CD14-positive monocyte (primary cell): ENCODE results near the gene SPEN. TPM values are rescaled to one million over a fixed set of nuclear protein-coding genes. Genes with fewer than 3 reads are reported as not detected.

Experiments
- DNase-seq, 3 donors: peaks; one replicate each; pipeline ENCODE4 v3.0.0-alpha.2; 2011 to 2022
- H2AFZ ChIP-seq: 2 replicates; pipeline ENCODE4 v1.6.0; 2012; ENCODE audit warnings: mild to moderate bottlenecking, low read depth, low read length, inconsistent platforms; ENCODE audit not compliant: insufficient read depth, poor library complexity, severe bottlenecking
- H3K27ac ChIP-seq, 2 donors: 1 replicate in 1 of 2; 2 replicates in 1 of 2; pipeline ENCODE4 v1.5.1; 2012 to 2013; ENCODE audit warnings: low read length in 2 of 2, control low read depth in 1 of 2, inconsistent platforms in 1 of 2, low read depth in 1 of 2, mild to moderate bottlenecking in 1 of 2
- H3K27me3 ChIP-seq, 2 donors: one replicate each; pipeline versions ENCODE4 v1.6.0 to v1.6.1; 2011 to 2013; ENCODE audit warnings: low read length in 2 of 2; ENCODE audit not compliant: control insufficient read depth in 2 of 2, insufficient read depth in 2 of 2
- H3K36me3 ChIP-seq, 2 donors: replicated peaks in 1 of 2; 1 replicate in 1 of 2; 2 replicates in 1 of 2; pipeline versions ENCODE4 v1.5.1 to v1.6.1; 2012 to 2013; ENCODE audit warnings: low read length in 2 of 2, control low read depth in 1 of 2, inconsistent platforms in 1 of 2, mild to moderate bottlenecking in 1 of 2; ENCODE audit not compliant: insufficient read depth in 2 of 2, control insufficient read depth in 1 of 2
- H3K4me1 ChIP-seq, 2 donors: 1 replicate in 1 of 2; 2 replicates in 1 of 2; pipeline versions ENCODE4 v1.5.1 to v1.6.1; 2012 to 2013; ENCODE audit warnings: low read length in 2 of 2, control low read depth in 1 of 2, inconsistent platforms in 1 of 2, mild to moderate bottlenecking in 1 of 2, moderate library complexity in 1 of 2; ENCODE audit not compliant: insufficient read depth in 2 of 2, control insufficient read depth in 1 of 2
- H3K4me2 ChIP-seq: replicated peaks from 2 replicates; pipeline ENCODE3; 2012; ENCODE audit warnings: low read length, moderate library complexity, mild to moderate bottlenecking; ENCODE audit not compliant: poor library complexity, severe bottlenecking; ENCODE audit errors: extremely low read depth
- H3K4me3 ChIP-seq, 3 experiments: fragments of 200-600 bp in 1 of 3; sonication (generic) in 1 of 3; replicated peaks in 1 of 3; 1 replicate in 2 of 3; 2 replicates in 1 of 3; pipeline ENCODE4 v1.5.1; 2011 to 2013; ENCODE audit warnings: low read length in 3 of 3, mild to moderate bottlenecking in 3 of 3, control low read depth in 2 of 3, low read depth in 2 of 3, inconsistent platforms in 1 of 3, moderate library complexity in 1 of 3
- H3K79me2 ChIP-seq: 2 replicates; pipeline ENCODE4 v1.6.0; 2012; ENCODE audit warnings: mild to moderate bottlenecking, control low read depth, inconsistent platforms, low read length, moderate library complexity; ENCODE audit not compliant: insufficient read depth
- H3K9ac ChIP-seq: 2 replicates; pipeline ENCODE4 v1.6.0; 2017; ENCODE audit warnings: low read length, mild to moderate bottlenecking; ENCODE audit not compliant: insufficient read depth, poor library complexity, severe bottlenecking
- H3K9me3 ChIP-seq, 2 donors: replicated peaks in 1 of 2; 1 replicate in 1 of 2; 2 replicates in 1 of 2; pipeline versions ENCODE4 v1.5.1 to v1.6.1; 2012 to 2013; ENCODE audit warnings: low read length in 2 of 2, control low read depth in 1 of 2; ENCODE audit not compliant: control insufficient read depth in 1 of 2, insufficient read depth in 1 of 2
- H4K20me1 ChIP-seq: 2 replicates; pipeline ENCODE4 v1.6.0; 2012; ENCODE audit warnings: mild to moderate bottlenecking, low read length, control low read depth, moderate library complexity; ENCODE audit not compliant: insufficient read depth
- H3K27ac Mint-ChIP-seq, 7 donors: one replicate each; pipeline ENCODE4 v1.8.0; 2020; ENCODE audit warnings: mild to moderate bottlenecking in 7 of 7, mixed read lengths in 7 of 7, moderate library complexity in 6 of 7, inconsistent platforms in 2 of 7
- H3K27me3 Mint-ChIP-seq, 3 donors: one replicate each; pipeline ENCODE4 v1.8.0; 2021 to 2022; ENCODE audit warnings: low read depth in 3 of 3, mild to moderate bottlenecking in 3 of 3, mixed read lengths in 3 of 3, moderate library complexity in 3 of 3, inconsistent platforms in 1 of 3
- H3K36me3 Mint-ChIP-seq, 2 donors: one replicate each; pipeline ENCODE4 v1.8.0; 2020; ENCODE audit warnings: mixed read lengths in 2 of 2, inconsistent platforms in 1 of 2, mild to moderate bottlenecking in 1 of 2
- H3K4me1 Mint-ChIP-seq: one replicate; pipeline ENCODE4 v1.8.0; 2020; ENCODE audit warnings: mild to moderate bottlenecking, mixed read lengths
- H3K4me3 Mint-ChIP-seq, 2 donors: one replicate each; pipeline ENCODE4 v1.8.0; 2020; ENCODE audit warnings: mild to moderate bottlenecking in 2 of 2, mixed read lengths in 2 of 2, moderate library complexity in 1 of 2
- H3K9me3 Mint-ChIP-seq, 7 donors: one replicate each; pipeline ENCODE4 v1.8.0; 2020 to 2022; ENCODE audit warnings: mixed read lengths in 7 of 7, mild to moderate bottlenecking in 6 of 7, moderate library complexity in 6 of 7, inconsistent platforms in 2 of 7
- WGBS: methylation state at CpG from one replicate; pipeline ENCODE4 v1.1.5; 2013; ENCODE audit warnings: missing lambda C conversion rate; ENCODE audit not compliant: insufficient coverage; 5-methylcytosine and 5-hydroxymethylcytosine counted together
- intact Hi-C, 2 donors: fragments of 100-400 bp; cut with micrococcal nuclease; formaldehyde crosslinking; loops; one replicate each; pipeline versions ENCODE4 v1.15.0 to v1.15.1; 2023
- polyA plus RNA-seq, 3 donors: library from polyadenylated mRNA; depleted of rRNA in 1 of 3; unstranded in 2 of 3; stranded (reverse) in 1 of 3; fragments of 300-500 nt in 2 of 3; fragments of >200 nt in 1 of 3; fragmentation: Illumina TruSeq in 2 of 3; gene quantifications; 1 replicate in 2 of 3; 2 replicates in 1 of 3; pipeline ENCODE4 v1.2.3, GENCODE V29; 2012 to 2021
- TF ChIP-seq, protein P1 (sequence below): fragments of 200-600 bp; IDR thresholded peaks from one replicate; pipeline ENCODE4 v1.8.0; 2022; ENCODE audit warnings: antibody characterized with exemption, mild to moderate bottlenecking

The SPEN gene
- polyA plus RNA-seq, 3 donors, result 3.1 to 30.9 (median 6.1) TPM

- 100% methylated on average over 1 of the region's 3 CpGs for WGBS
- Histone ChIP-seq H3K9me3 (no peaks in the 10 kb centered on the region), H4K20me1 (no peaks in the 10 kb centered on the region), H3K27ac (no peak overlapping the region), H3K4me3 (no peak overlapping the region), H3K9ac (no peak overlapping the region), H3K27me3 (no peaks in the 10 kb centered on the region), H3K4me2 (no peak overlapping the region), H3K79me2 (no peaks in the 10 kb centered on the region), H2AFZ (no peak overlapping the region), H3K36me3 (no peaks in the 10 kb centered on the region), H3K4me1 (peaks cover 7 to 8% of the 10 kb centered on the region in 2 donors)
- Mint-ChIP-seq H3K27ac (no peak overlapping the region), H3K27me3 (peaks cover 0 to 1% (median 0%) of the 10 kb centered on the region in 3 donors), H3K4me1 (peaks cover 13% of the 10 kb centered on the region), H3K4me3 (no peak overlapping the region), H3K36me3 (no peaks in the 10 kb centered on the region), H3K9me3 (peaks cover 1 to 15% (median 2%) of the 10 kb centered on the region in 7 donors)
- intact Hi-C loops, result no loop called here
- no peak for DNase-seq
- TF ChIP-seq, protein P1, sequence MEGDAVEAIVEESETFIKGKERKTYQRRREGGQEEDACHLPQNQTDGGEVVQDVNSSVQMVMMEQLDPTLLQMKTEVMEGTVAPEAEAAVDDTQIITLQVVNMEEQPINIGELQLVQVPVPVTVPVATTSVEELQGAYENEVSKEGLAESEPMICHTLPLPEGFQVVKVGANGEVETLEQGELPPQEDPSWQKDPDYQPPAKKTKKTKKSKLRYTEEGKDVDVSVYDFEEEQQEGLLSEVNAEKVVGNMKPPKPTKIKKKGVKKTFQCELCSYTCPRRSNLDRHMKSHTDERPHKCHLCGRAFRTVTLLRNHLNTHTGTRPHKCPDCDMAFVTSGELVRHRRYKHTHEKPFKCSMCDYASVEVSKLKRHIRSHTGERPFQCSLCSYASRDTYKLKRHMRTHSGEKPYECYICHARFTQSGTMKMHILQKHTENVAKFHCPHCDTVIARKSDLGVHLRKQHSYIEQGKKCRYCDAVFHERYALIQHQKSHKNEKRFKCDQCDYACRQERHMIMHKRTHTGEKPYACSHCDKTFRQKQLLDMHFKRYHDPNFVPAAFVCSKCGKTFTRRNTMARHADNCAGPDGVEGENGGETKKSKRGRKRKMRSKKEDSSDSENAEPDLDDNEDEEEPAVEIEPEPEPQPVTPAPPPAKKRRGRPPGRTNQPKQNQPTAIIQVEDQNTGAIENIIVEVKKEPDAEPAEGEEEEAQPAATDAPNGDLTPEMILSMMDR, result no peak
Observed at GRCh38 chr1:15981679-15982078, 134.2 kb downstream of the SPEN start.

GRCh38 chr1:15983275-15983674, 135.8 kb downstream of the SPEN start:
- no peak overlapping the region for H3K4me3 ChIP-seq
- no peak overlapping the region for H2AFZ ChIP-seq
- intact Hi-C loops, result no loop called here
- no peak overlapping the region for H3K27ac ChIP-seq
- TF ChIP-seq, protein P1, result no peak
- DNase-seq, result no peak
- Mint-ChIP-seq H3K9me3 (peaks cover 0 to 8% (median 2%) of the 10 kb centered on the region in 7 donors), H3K27me3 (peaks cover 0 to 1% (median 0%) of the 10 kb centered on the region in 3 donors), H3K4me1 (peaks cover 13% of the 10 kb centered on the region), H3K4me3 (no peak overlapping the region), H3K27ac (no peak overlapping the region), H3K36me3 (no peaks in the 10 kb centered on the region)
- no peak overlapping the region for H3K9ac ChIP-seq
- H3K36me3 ChIP-seq, result no peaks in the 10 kb centered on the region
- H3K9me3 ChIP-seq, result no peaks in the 10 kb centered on the region
- no peaks in the 10 kb centered on the region for H4K20me1 ChIP-seq
- peaks cover 7 to 8% of the 10 kb centered on the region in 2 donors for H3K4me1 ChIP-seq
- no CpG with 5 or more reads among the region's 1 CpG for WGBS
- H3K4me2 ChIP-seq, result no peak overlapping the region
- H3K27me3 ChIP-seq, result no peaks in the 10 kb centered on the region
- no peaks in the 10 kb centered on the region for H3K79me2 ChIP-seq
